Endometrial microvascular endothelial cells (primary cell): ENCODE data around the gene SMCP. TPM values are rescaled to one million over a fixed set of nuclear protein-coding genes. Genes with fewer than 3 reads are reported as not detected.

Experiments used
- in situ Hi-C: cut with HindIII; loops from 2 replicates; pipeline ENCODE4 v1.10.0; 2017; ENCODE audit warnings: low sequenced_read_pairs, low pct_unique_long_range_greater_than_20kb; ENCODE audit errors: inconsistent ontology term
- total RNA-seq: library from RNA; depleted of rRNA; stranded (reverse); fragments of >200 nt; gene quantifications from one replicate; pipeline ENCODE4 v1.2.3, GENCODE V29; 2015; ENCODE audit errors: inconsistent ontology term

The SMCP gene
- total RNA-seq, 1 donor from 2014 or later, result not detected

DNA sequence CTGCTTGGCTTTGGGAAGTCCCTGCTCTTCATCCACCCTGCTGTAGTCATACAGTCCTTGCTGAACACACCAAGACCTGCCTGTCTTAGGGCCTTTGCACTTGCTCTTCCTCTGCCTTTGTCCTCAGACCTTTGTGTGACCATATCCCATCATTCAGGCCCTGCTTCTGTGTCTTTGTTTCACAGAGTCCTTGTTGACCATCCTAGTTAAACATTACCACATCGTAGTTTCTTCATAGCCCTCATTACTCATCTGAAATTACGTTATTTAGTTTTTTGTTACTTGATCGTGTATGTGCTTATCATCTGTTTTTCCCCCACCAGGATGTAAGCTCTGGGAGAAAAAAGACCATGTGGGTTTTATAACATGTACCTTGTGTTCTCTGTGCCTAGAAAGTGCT is 50.5 kb downstream of the SMCP start:
- in situ Hi-C loops, result no loop called here

DNA sequence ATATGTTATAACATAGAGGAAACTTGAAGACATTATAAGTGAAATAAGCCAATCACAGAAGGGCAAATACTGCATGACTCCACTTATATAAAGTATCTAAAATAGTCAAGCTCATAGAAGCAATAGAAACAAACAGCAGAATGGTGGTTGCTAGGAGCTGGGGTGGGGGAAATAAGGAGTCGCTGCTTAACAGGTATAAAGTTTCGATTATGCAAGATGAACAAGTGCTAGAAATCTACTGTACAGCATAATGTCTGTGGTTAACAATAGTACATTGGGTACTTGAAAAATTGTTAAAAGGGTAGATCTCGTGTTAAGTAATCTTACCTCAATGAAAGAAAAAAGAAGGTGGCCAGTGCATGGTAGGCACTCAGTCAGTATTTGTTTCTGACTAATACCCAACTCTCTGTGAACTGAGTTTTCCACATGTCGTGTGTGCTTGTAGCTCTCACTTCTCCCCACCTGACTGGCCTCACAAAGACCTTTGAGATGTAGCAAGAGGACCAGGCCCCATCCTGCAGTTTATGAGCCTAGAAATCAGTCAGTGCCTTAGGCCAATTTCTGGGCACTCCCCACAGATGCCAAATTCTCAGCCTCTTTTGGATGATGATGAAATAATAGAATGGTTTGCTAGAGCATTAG is 54.2 kb downstream of the SMCP start:
- in situ Hi-C loops, result no loop called here

GRCh38 chr1:152933196-152933595 is 55.1 kb downstream of the SMCP start:
- in situ Hi-C loops, result no loop called here

Other genes starting within 250 kb of the SMCP start
- gene LCE2D, start 214.9 kb upstream of the SMCP start, total RNA-seq, result not detected
- gene LCE2C, start 203.0 kb upstream of the SMCP start, total RNA-seq, result not detected
- gene LCE2B, start 192.2 kb upstream of the SMCP start, total RNA-seq, result not detected
- not detected for gene LCE2A, start 180.0 kb upstream of the SMCP start, total RNA-seq
- not detected for gene LCE4A, start 170.2 kb upstream of the SMCP start, total RNA-seq
- gene KPRP, start 120.3 kb upstream of the SMCP start, total RNA-seq, result not detected
- not detected for gene LCE1F, start 103.2 kb upstream of the SMCP start, total RNA-seq
- not detected for gene LCE1E, start 92.1 kb upstream of the SMCP start, total RNA-seq
- not detected for gene LCE1D, start 81.6 kb upstream of the SMCP start, total RNA-seq
- gene LCE1C, start 71.7 kb upstream of the SMCP start, total RNA-seq, result not detected
- gene LCE1B, start 66.4 kb upstream of the SMCP start, total RNA-seq, result not detected
- gene LCE1A, start 50.8 kb upstream of the SMCP start, total RNA-seq, result not detected
- gene LCE6A, start 35.5 kb upstream of the SMCP start, total RNA-seq, result not detected
- gene LCE7A, start 18.3 kb upstream of the SMCP start, total RNA-seq, result not detected
- not detected for gene IVL, start 30.2 kb downstream of the SMCP start, total RNA-seq
- not detected for gene SPRR5, start 68.9 kb downstream of the SMCP start, total RNA-seq
- gene SPRR4, start 92.3 kb downstream of the SMCP start, total RNA-seq, result not detected
- not detected for gene SPRR1A, start 105.8 kb downstream of the SMCP start, total RNA-seq
- not detected for gene SPRR3, start 123.4 kb downstream of the SMCP start, total RNA-seq
- not detected for gene SPRR1B, start 152.9 kb downstream of the SMCP start, total RNA-seq
- not detected for gene SPRR2D, start 162.8 kb downstream of the SMCP start, total RNA-seq
- gene SPRR2A, start 179.2 kb downstream of the SMCP start, total RNA-seq, result not detected
- not detected for gene SPRR2B, start 193.3 kb downstream of the SMCP start, total RNA-seq
- not detected for gene SPRR2E, start 216.2 kb downstream of the SMCP start, total RNA-seq
- not detected for gene SPRR2F, start 235.2 kb downstream of the SMCP start, total RNA-seq